T-helper 1 cell treated with Interleukin-12 subunit alpha and Interleukin-12 subunit beta and Interleukin-4 antibody, amounts not matched to agents 30 ng/mL and 1 ng/mL, for 36 hours (primary cell): ENCODE results near the gene TMEM41B. TPM values are rescaled to one million over a fixed set of nuclear protein-coding genes. Genes with fewer than 3 reads are reported as not detected.

Experiments
- intact Hi-C: fragments of 100-400 bp; cut with micrococcal nuclease; formaldehyde crosslinking; loops from one replicate; pipeline ENCODE4 v1.15.1; 2024
- total RNA-seq: library from RNA; stranded (reverse); gene quantifications from 2 replicates; pipeline ENCODE4 v1.2.3, GENCODE V29; 2022

The TMEM41B gene
- total RNA-seq, 1 donor from 2014 or later: 43.1 TPM

- intact Hi-C loops: loop anchor here (5.0 kb wide), 1 partner anchor 997 kb away; the partner anchor contains the start of gene ADM
These were observed 3.8 kb downstream of the TMEM41B start for GRCh38 chr11:9310485-9311090.

GRCh38 chr11:9304178-9304577 lies 10.2 kb downstream of the TMEM41B start:
- intact Hi-C loops: no loop called here

GRCh38 chr11:9302448-9302847 lies 11.9 kb downstream of the TMEM41B start:
- intact Hi-C loops: no loop called here

GRCh38 chr11:9301720-9302119 lies 12.7 kb downstream of the TMEM41B start:
- intact Hi-C loops: no loop called here

- intact Hi-C loops: no loop called here
These were observed 20.7 kb downstream of the TMEM41B start for GRCh38 chr11:9293646-9294045.

GRCh38 chr11:9285850-9286587 lies 28.4 kb downstream of the TMEM41B start:
- intact Hi-C loops: no loop called here

GRCh38 chr11:9280655-9281301 lies 33.6 kb downstream of the TMEM41B start:
- intact Hi-C loops: loop anchor here (1.0 to 5.0 kb wide), 7 partner anchors 16 to 180 kb away; partner anchors contain the start of genes IPO7 and TMEM41B

- intact Hi-C loops: no loop called here
These were observed 37.2 kb downstream of the TMEM41B start for GRCh38 chr11:9277176-9277575.

- intact Hi-C loops: no loop called here
These were observed 37.8 kb downstream of the TMEM41B start for GRCh38 chr11:9276571-9276970.

GRCh38 chr11:9274499-9275258 lies 39.7 kb downstream of the TMEM41B start:
- intact Hi-C loops: no loop called here

GRCh38 chr11:9273376-9274336 lies 40.7 kb downstream of the TMEM41B start:
- intact Hi-C loops: no loop called here

- intact Hi-C loops: loop anchor here (10.0 kb wide), 1 partner anchor 1025 kb away; the partner anchor contains the start of gene SBF2
These were observed 44.8 kb downstream of the TMEM41B start for GRCh38 chr11:9269492-9270013.

- intact Hi-C loops: loop anchor here (10.0 kb wide), 1 partner anchor 1027 kb away; the partner anchor contains the start of gene SBF2
These were observed 46.7 kb downstream of the TMEM41B start for GRCh38 chr11:9267680-9268079.

GRCh38 chr11:9266926-9267325 lies 47.5 kb downstream of the TMEM41B start:
- intact Hi-C loops: loop anchor here (10.0 kb wide), 1 partner anchor 1028 kb away; the partner anchor contains the start of gene SBF2

- intact Hi-C loops: loop anchor here (10.0 kb wide), 1 partner anchor 1029 kb away; the partner anchor contains the start of gene SBF2
These were observed 48.2 kb downstream of the TMEM41B start for GRCh38 chr11:9266132-9266736.

GRCh38 chr11:9265211-9266131 lies 48.9 kb downstream of the TMEM41B start, which contains the start of gene DENND5A:
TSS of gene DENND5A (minus strand) at chr11:9265350. CDS start at chr11:9265069, 281 bp downstream.
- intact Hi-C loops: loop anchor here (1.0 to 10.0 kb wide), 4 partner anchors 55 to 1029 kb away; partner anchors contain the start of genes IPO7 and SBF2

- intact Hi-C loops: loop anchor here (1.0 to 10.0 kb wide), 14 partner anchors 14 to 1030 kb away; partner anchors contain the start of genes IPO7, NRIP3, RPL27A and SBF2
These were observed 49.8 kb downstream of the TMEM41B start for GRCh38 chr11:9264316-9265210.
